HepG2 (cell line): ENCODE measurements around the gene VPS37D. TPM values are rescaled to one million over a fixed set of nuclear protein-coding genes. Genes with fewer than 3 reads are reported as not detected.

Experiments
- ATAC-seq: fragments of 200-7000 bp; cut with Tn5 transposase; 3 replicates; pipeline ENCODE4 v1.9.1; 2020; ENCODE audit warnings: mild to moderate bottlenecking, moderate library complexity
- BruUV-seq: library from RNA; stranded (reverse); fragments of 400-500 nt; replicated peaks from 2 replicates; lab custom pipeline; 2021; lab: Mats Ljungman, UMichigan
- CTCF ChIA-PET: fragments of 300-600 bp; formaldehyde crosslinking; extraction: SDS; loops from one replicate; lab custom pipeline; 2021; ENCODE audit warnings: low total read pairs, inconsistent platforms, low intra/inter-chr PET ratio; lab: Yijun Ruan, JAX
- POLR2A ChIA-PET: fragments of 350-600 bp; sonication (Branson Sonifier 250); formaldehyde crosslinking; loops from one replicate; lab custom pipeline; 2020; ENCODE audit warnings: antibody characterized with exemption, inconsistent platforms; lab: Yijun Ruan, JAX
- DNase-seq: peaks from one replicate; pipeline ENCODE4 v3.0.0-alpha.2; 2015; ENCODE audit warnings: low spot score
- FAIRE-seq: peaks from 3 replicates; lab custom pipeline; 2011; peaks lifted over from hg19 to GRCh38; lab: Jason Lieb, UNC
- H2AFZ ChIP-seq: one replicate; pipeline ENCODE4 v1.6.1; 2011; ENCODE audit warnings: low read length, inconsistent platforms
- H3K27ac ChIP-seq: fragments of 300-600 bp; 3 replicates; pipeline ENCODE4 v1.8.0; 2011; ENCODE audit warnings: mixed run types, mild to moderate bottlenecking, mixed read lengths, low read length, inconsistent platforms; ENCODE audit not compliant: insufficient read depth; ENCODE audit errors: extremely low read length
- H3K27me3 ChIP-seq, 2 experiments: fragments of 200-600 bp in 1 of 2; 2 replicates in 1 of 2; 3 replicates in 1 of 2; pipeline versions ENCODE4 v1.6.0 to v1.8.0; 2011; ENCODE audit warnings: low read length in 2 of 2, mild to moderate bottlenecking in 2 of 2, moderate library complexity in 2 of 2, inconsistent platforms in 1 of 2; ENCODE audit not compliant: insufficient read depth in 2 of 2, control insufficient read depth in 1 of 2
- H3K36me3 ChIP-seq, 2 experiments: fragments of 200-600 bp in 1 of 2; replicated peaks in 1 of 2; 2 replicates in 1 of 2; 3 replicates in 1 of 2; pipeline versions ENCODE4 v1.5.1 to v1.8.0; 2011; ENCODE audit warnings: low read length in 2 of 2, inconsistent platforms in 1 of 2; ENCODE audit not compliant: insufficient read depth in 2 of 2, control insufficient read depth in 1 of 2
- H3K4me1 ChIP-seq: 2 replicates; pipeline ENCODE4 v1.5.1; 2012; ENCODE audit warnings: low read length, inconsistent platforms; ENCODE audit not compliant: insufficient read depth
- H3K4me2 ChIP-seq: 2 replicates; pipeline ENCODE4 v1.6.0; 2011; ENCODE audit warnings: low read depth, low read length, inconsistent platforms
- H3K4me3 ChIP-seq, 3 experiments: fragments of 200-600 bp in 1 of 3; sonication (generic), shearing (Covaris generic) in 1 of 3; replicated peaks in 1 of 3; 2 replicates each; pipeline ENCODE4 v1.5.1; 2011 to 2016; ENCODE audit warnings: low read length in 3 of 3, inconsistent platforms in 2 of 3, low read depth in 2 of 3, mild to moderate bottlenecking in 2 of 3, control low read depth in 1 of 3, mixed read lengths in 1 of 3; ENCODE audit not compliant: insufficient read depth in 1 of 3
- H3K79me2 ChIP-seq: one replicate; pipeline ENCODE4 v1.6.1; 2011; ENCODE audit warnings: low read length, inconsistent platforms; ENCODE audit not compliant: insufficient read depth
- H3K9ac ChIP-seq: 2 replicates; pipeline ENCODE4 v1.6.0; 2011; ENCODE audit warnings: mild to moderate bottlenecking, low read depth, low read length, inconsistent platforms; ENCODE audit not compliant: insufficient read depth
- H3K9me3 ChIP-seq: 2 replicates; pipeline ENCODE4 v1.5.1; 2012; ENCODE audit warnings: mild to moderate bottlenecking, low read length
- H4K20me1 ChIP-seq: 2 replicates; pipeline ENCODE4 v1.6.0; 2011; ENCODE audit warnings: inconsistent platforms, mild to moderate bottlenecking, low read length, moderate library complexity; ENCODE audit not compliant: insufficient read depth
- FOXO1 ChIP-seq: sonication (generic); formaldehyde crosslinking; IDR thresholded peaks from 2 replicates; pipeline ENCODE4 v1.4.0; 2020; ENCODE audit warnings: missing genetic modification reagents
- MYPOP ChIP-seq: sonication (generic); formaldehyde crosslinking; IDR thresholded peaks from 2 replicates; pipeline ENCODE4 v1.8.1; 2023; ENCODE audit warnings: mild to moderate bottlenecking, moderate library complexity, missing genetic modification reagents
- NFKB2 ChIP-seq: sonication (generic); formaldehyde crosslinking; IDR thresholded peaks from 2 replicates; pipeline ENCODE4 v1.4.0; 2020; ENCODE audit warnings: missing genetic modification reagents, borderline replicate concordance
- ZFP36L1 ChIP-seq: sonication (generic); formaldehyde crosslinking; IDR thresholded peaks from 2 replicates; pipeline ENCODE4 v1.8.0; 2022; ENCODE audit warnings: mild to moderate bottlenecking, missing genetic modification reagents, moderate library complexity
- ZNF136 ChIP-seq: sonication (generic); formaldehyde crosslinking; IDR thresholded peaks from 2 replicates; pipeline ENCODE4 v1.8.1; 2022; ENCODE audit warnings: low read depth, mild to moderate bottlenecking, moderate library complexity, missing genetic modification reagents
- ZNF205 ChIP-seq: IDR thresholded peaks from 2 replicates; pipeline ENCODE4 v1.6.1; 2018; ENCODE audit warnings: missing biosample characterization, missing genetic modification reagents
- ZNF800 ChIP-seq: sonication (generic); formaldehyde crosslinking; IDR thresholded peaks from 2 replicates; pipeline ENCODE4 v1.4.0; 2020; ENCODE audit warnings: missing genetic modification reagents
- WGBS: methylation state at CpG from one replicate; pipeline ENCODE4 v1.1.6; 2017; ENCODE audit warnings: low lambda C conversion rate; 5-methylcytosine and 5-hydroxymethylcytosine counted together
- in situ Hi-C: cut with HindIII; loops from 2 replicates; pipeline ENCODE4 v1.10.0; 2017; ENCODE audit warnings: low pct_unique_long_range_greater_than_20kb; ENCODE audit not compliant: extremely low pct_ligation_motif_present
- intact Hi-C: fragments of 100-400 bp; cut with micrococcal nuclease; formaldehyde crosslinking; loops from one replicate; pipeline ENCODE4 v1.10.0; 2022; ENCODE audit not compliant: unreplicated experiment
- polyA plus RNA-seq, 8 experiments: library from polyadenylated mRNA; depleted of rRNA in 3 of 8; stranded (reverse) in 7 of 8; unstranded in 1 of 8; fragments of >200 nt; fragmentation: Illumina TruSeq in 4 of 8; extraction: Trizol in 4 of 8; gene quantifications; 2 replicates each; pipeline versions ENCODE4 v1.2.1 to v1.2.3, GENCODE V29; 2011 to 2016; ENCODE audit warnings: low read depth in 4 of 8, missing spikeins in 1 of 8, mixed read lengths in 1 of 8; ENCODE audit not compliant: insufficient read depth in 1 of 8
- total RNA-seq, 5 experiments: library from RNA; depleted of rRNA; stranded (reverse); fragments of >200 nt; fragmentation: Illumina TruSeq; extraction: Trizol; gene quantifications; 2 replicates each; pipeline ENCODE4 v1.2.3, GENCODE V29; 2016; ENCODE audit warnings: low read depth in 1 of 5
- TF ChIP-seq, protein P1 (sequence below): IDR thresholded peaks from 2 replicates; pipeline ENCODE4 v1.6.1; 2012; ENCODE audit warnings: inconsistent platforms

The VPS37D gene
- total and polyA plus RNA-seq, 2 of the 13 experiments (the other 11 are each of a cell fraction or from before 2014, with no cell fraction given), result 3.8 to 6.3 TPM

DNA sequence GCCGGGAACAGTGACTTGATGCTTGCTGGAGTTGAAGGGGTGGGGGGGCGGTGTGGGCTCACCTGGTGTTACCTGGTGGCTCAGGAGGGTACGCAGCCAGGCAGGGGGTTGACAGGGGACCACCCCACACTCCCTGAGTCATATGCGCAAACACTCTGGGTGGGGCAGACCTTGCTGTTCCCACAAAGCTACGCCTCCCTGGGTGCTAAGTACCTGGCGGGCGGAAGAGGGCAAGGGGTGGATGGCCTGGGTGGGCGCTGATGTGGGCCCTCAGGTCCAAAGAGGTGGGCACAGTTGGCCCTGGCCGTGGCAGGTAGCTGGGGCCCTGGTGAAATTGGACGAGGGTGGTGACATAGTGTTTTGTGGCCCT is 37.9 kb downstream of the VPS37D start:
- no TSS peak for BruUV-seq
- in situ Hi-C loops, result no loop called here

More for the DNA sequence above, 37.9 kb downstream of the VPS37D start:
- H3K9ac ChIP-seq, result no peak overlapping the region
- H3K4me3 ChIP-seq, result no peak overlapping the region
- no peaks in the 10 kb centered on the region for H3K4me1 ChIP-seq
- no peak overlapping the region for H3K27ac ChIP-seq
- FAIRE-seq (no peak), ATAC-seq (no peak), DNase-seq (no peak)
- WGBS, result 92% methylated on average over 10 of the region's 10 CpGs
- no peaks in the 10 kb centered on the region for H3K27me3 ChIP-seq
- TF ChIP-seq ZNF136 (CRISPR knock-in tag) (no peak), FOXO1 (CRISPR knock-in tag) (no peak), NFKB2 (CRISPR knock-in tag) (no peak), ZNF800 (CRISPR knock-in tag) (no peak), ZNF205 (no peak), MYPOP (CRISPR knock-in tag) (no peak), ZFP36L1 (no peak)
- TF ChIP-seq, protein P1, sequence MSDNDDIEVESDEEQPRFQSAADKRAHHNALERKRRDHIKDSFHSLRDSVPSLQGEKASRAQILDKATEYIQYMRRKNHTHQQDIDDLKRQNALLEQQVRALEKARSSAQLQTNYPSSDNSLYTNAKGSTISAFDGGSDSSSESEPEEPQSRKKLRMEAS, result no peak
- peaks cover 2 to 7% of the 10 kb centered on the region in 2 experiments; a peak in 2 of 5 replicates for H3K36me3 ChIP-seq
- POLR2A ChIA-PET, result interaction anchor here (1.7 kb wide), 1 partner anchor 10 kb away, joined by 6 read pairs; no protein-coding TSS in a partner anchor
- intact Hi-C loops, result no loop called here
- H4K20me1 ChIP-seq, result peaks cover 5% of the 10 kb centered on the region; the same call in 1 of the 2 replicates
- no peaks in the 10 kb centered on the region for H3K79me2 ChIP-seq
- CTCF ChIA-PET, result no interaction called here
- no peak overlapping the region for H3K4me2 ChIP-seq
- H2AFZ ChIP-seq, result no peak overlapping the region
- H3K9me3 ChIP-seq, result no peaks in the 10 kb centered on the region
